Tibial artery (tissue), 4 donors: ENCODE measurements around the gene HTRA1.

ENCODE experiments used
- DNase-seq, 2 donors: peaks; one replicate each; pipeline ENCODE4 v3.0.0-alpha.2; 2019
- H3K27ac ChIP-seq, 2 donors: fragments of 200-600 bp; sonication (generic) in 1 of 2; 1 replicate in 1 of 2; 2 replicates in 1 of 2; pipeline ENCODE4 v1.5.1; 2018 to 2019; ENCODE audit warnings: mild to moderate bottlenecking in 1 of 2
- H3K27me3 ChIP-seq, 2 donors: fragments of 200-600 bp; sonication (generic) in 1 of 2; one replicate each; pipeline versions ENCODE4 v1.5.1 to v1.6.0; 2016 to 2019
- H3K36me3 ChIP-seq, 3 donors: fragments of 200-600 bp; sonication (generic) in 2 of 3; one replicate each; pipeline ENCODE4 v1.5.1; 2016 to 2019; ENCODE audit warnings: mild to moderate bottlenecking in 2 of 3
- H3K4me1 ChIP-seq, 4 donors: fragments of 200-600 bp; sonication (generic) in 2 of 4; 1 replicate in 3 of 4; 2 replicates in 1 of 4; pipeline ENCODE4 v1.5.1; 2016 to 2019
- H3K4me3 ChIP-seq, 2 donors: fragments of 200-600 bp; sonication (generic) in 1 of 2; 1 replicate in 1 of 2; 2 replicates in 1 of 2; pipeline ENCODE4 v1.5.1; 2018 to 2019; ENCODE audit warnings: mild to moderate bottlenecking in 2 of 2
- H3K9me3 ChIP-seq, 3 donors: fragments of 200-600 bp; sonication (generic) in 1 of 3; one replicate each; pipeline ENCODE4 v1.5.1; 2016 to 2019
- CTCF ChIP-seq, 2 experiments: fragments of 200-600 bp in 1 of 2; fragments of 450-650 bp in 1 of 2; IDR thresholded peaks; one replicate each; pipeline ENCODE4 v1.5.1; 2017 to 2019; ENCODE audit warnings: antibody characterized with exemption in 2 of 2, mild to moderate bottlenecking in 1 of 2, moderate library complexity in 1 of 2
- intact Hi-C: fragments of 100-400 bp; cut with DNase I; formaldehyde crosslinking; loops from one replicate; pipeline ENCODE4 v1.15.0; 2023; ENCODE audit warnings: low total_unique reads

Gene HTRA1

GRCh38 chr10:122473116-122473515, 11.8 kb downstream of the HTRA1 start:
- Histone ChIP-seq H3K36me3 (no peaks in the 10 kb centered on the region), H3K27me3 (no peaks in the 10 kb centered on the region), H3K4me1 (peaks cover 6 to 77% (median 49%) of the 10 kb centered on the region in 4 donors), H3K9me3 (no peaks in the 10 kb centered on the region), H3K4me3 (no peak overlapping the region), H3K27ac (peak overlapping the region; percentile 72 to 77)
- no peak for TF ChIP-seq CTCF (IDR thresholded peaks at IDR 0.05)
- intact Hi-C loops, result no loop called here
- DNase-seq, result no peak

GRCh38 chr10:122474131-122474818, 12.9 kb downstream of the HTRA1 start:
- peak overlapping the region in 1 of 2 donors; percentile 36 for H3K4me3 ChIP-seq
- H3K9me3 ChIP-seq, result no peaks in the 10 kb centered on the region
- no peaks in the 10 kb centered on the region for H3K36me3 ChIP-seq
- intact Hi-C loops, result no loop called here
- TF ChIP-seq CTCF (IDR thresholded peaks at IDR 0.05), result no peak
- H3K27me3 ChIP-seq, result no peaks in the 10 kb centered on the region
- peaks cover 6 to 73% (median 39%) of the 10 kb centered on the region in 4 donors for H3K4me1 ChIP-seq
- peak in 1 of 2 donors; percentile 66 for DNase-seq
- peak overlapping the region; percentile 72 to 77 for H3K27ac ChIP-seq

- Histone ChIP-seq H3K36me3 (no peaks in the 10 kb centered on the region), H3K4me3 (peak overlapping the region; percentile 18 to 36), H3K4me1 (peaks cover 6 to 65% (median 35%) of the 10 kb centered on the region in 4 donors), H3K27me3 (no peaks in the 10 kb centered on the region), H3K27ac (peak overlapping the region; percentile 72 to 77), H3K9me3 (no peaks in the 10 kb centered on the region)
- TF ChIP-seq CTCF (IDR thresholded peaks at IDR 0.05), result no peak
- DNase-seq, result peak; percentile 78 to 93
- intact Hi-C loops, result no loop called here
Observed at GRCh38 chr10:122475100-122475499, 13.7 kb downstream of the HTRA1 start.

GRCh38 chr10:122475591-122476332, 14.4 kb downstream of the HTRA1 start:
- Histone ChIP-seq H3K27ac (peak overlapping the region; percentile 72 to 77), H3K4me1 (peaks cover 6 to 61% (median 33%) of the 10 kb centered on the region in 4 donors), H3K36me3 (no peaks in the 10 kb centered on the region), H3K4me3 (peak overlapping the region; percentile 18 to 36), H3K9me3 (no peaks in the 10 kb centered on the region), H3K27me3 (no peaks in the 10 kb centered on the region)
- no peak for DNase-seq
- TF ChIP-seq CTCF (IDR thresholded peaks at IDR 0.05), result no peak
- intact Hi-C loops, result no loop called here

GRCh38 chr10:122476333-122476695, 15.0 kb downstream of the HTRA1 start:
- no peak for TF ChIP-seq CTCF (IDR thresholded peaks at IDR 0.05)
- peaks cover 6 to 61% (median 33%) of the 10 kb centered on the region in 4 donors for H3K4me1 ChIP-seq

More at GRCh38 chr10:122476333-122476695, 15.0 kb downstream of the HTRA1 start:
- DNase-seq, result no peak
- Histone ChIP-seq H3K27ac (peak overlapping the region; percentile 72 to 77), H3K36me3 (no peaks in the 10 kb centered on the region), H3K9me3 (no peaks in the 10 kb centered on the region), H3K4me3 (no peak overlapping the region), H3K27me3 (no peaks in the 10 kb centered on the region)
- intact Hi-C loops, result no loop called here
